PC-9 (cell line): ENCODE data around the gene ELAPOR2.
"Not testable (repeated sequence)": the region's sequence is repeated elsewhere in the genome, so short reads cannot be mapped to it uniquely, and the experiment has no call there.

Source experiments
- EZH2 ChIP-seq: fragments of 200-600 bp; sonication (generic); IDR thresholded peaks from 2 replicates; pipeline ENCODE4 v1.8.0; 2017; ENCODE audit warnings: antibody characterized with exemption, low read depth
- TF ChIP-seq, protein P1 (sequence below): fragments of 200-600 bp; sonication (generic); conservative IDR thresholded peaks from 2 replicates; pipeline ENCODE4 v1.6.1; 2017; ENCODE audit warnings: mixed run types, antibody characterized with exemption, mild to moderate bottlenecking, moderate library complexity

DNA sequence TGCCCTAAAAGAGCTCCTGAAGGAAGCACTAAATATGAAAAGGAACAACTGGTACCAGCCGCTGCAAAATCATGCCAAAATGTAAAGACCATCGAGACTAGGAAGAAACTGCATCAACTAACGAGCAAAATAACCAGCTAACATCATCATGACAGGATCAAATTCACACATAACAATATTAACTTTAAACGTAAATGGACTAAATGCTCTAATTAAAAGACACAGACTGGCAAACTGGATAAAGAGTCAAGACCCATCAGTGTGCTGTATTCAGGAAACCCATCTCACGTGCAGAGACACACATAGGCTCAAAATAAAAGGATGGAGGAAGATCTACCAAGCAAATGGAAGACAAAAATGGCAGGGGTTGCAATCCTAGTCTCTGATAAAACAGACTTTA is 17.9 kb downstream of the ELAPOR2 start:
- TF ChIP-seq, protein P1, sequence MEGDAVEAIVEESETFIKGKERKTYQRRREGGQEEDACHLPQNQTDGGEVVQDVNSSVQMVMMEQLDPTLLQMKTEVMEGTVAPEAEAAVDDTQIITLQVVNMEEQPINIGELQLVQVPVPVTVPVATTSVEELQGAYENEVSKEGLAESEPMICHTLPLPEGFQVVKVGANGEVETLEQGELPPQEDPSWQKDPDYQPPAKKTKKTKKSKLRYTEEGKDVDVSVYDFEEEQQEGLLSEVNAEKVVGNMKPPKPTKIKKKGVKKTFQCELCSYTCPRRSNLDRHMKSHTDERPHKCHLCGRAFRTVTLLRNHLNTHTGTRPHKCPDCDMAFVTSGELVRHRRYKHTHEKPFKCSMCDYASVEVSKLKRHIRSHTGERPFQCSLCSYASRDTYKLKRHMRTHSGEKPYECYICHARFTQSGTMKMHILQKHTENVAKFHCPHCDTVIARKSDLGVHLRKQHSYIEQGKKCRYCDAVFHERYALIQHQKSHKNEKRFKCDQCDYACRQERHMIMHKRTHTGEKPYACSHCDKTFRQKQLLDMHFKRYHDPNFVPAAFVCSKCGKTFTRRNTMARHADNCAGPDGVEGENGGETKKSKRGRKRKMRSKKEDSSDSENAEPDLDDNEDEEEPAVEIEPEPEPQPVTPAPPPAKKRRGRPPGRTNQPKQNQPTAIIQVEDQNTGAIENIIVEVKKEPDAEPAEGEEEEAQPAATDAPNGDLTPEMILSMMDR, result not testable (repeated sequence)
- TF ChIP-seq EZH2, result not testable (repeated sequence)
